Ascending aorta (tissue), 2 donors: ENCODE results near the gene USP12. TPM values are rescaled to one million over a fixed set of nuclear protein-coding genes. Genes with fewer than 3 reads are reported as not detected.

ENCODE experiments used
- DNase-seq, 2 donors: peaks; one replicate each; pipeline ENCODE4 v3.0.0-alpha.2; 2019; ENCODE audit warnings: low spot score in 2 of 2
- H3K27ac ChIP-seq, 2 donors: fragments of 200-600 bp; sonication (generic); one replicate each; pipeline ENCODE4 v1.5.1; 2016 to 2017; ENCODE audit warnings: mild to moderate bottlenecking in 1 of 2
- H3K27me3 ChIP-seq: fragments of 200-600 bp; sonication (generic); one replicate; pipeline ENCODE4 v1.5.1; 2017
- H3K36me3 ChIP-seq, 2 donors: fragments of 200-600 bp; sonication (generic); one replicate each; pipeline ENCODE4 v1.5.1; 2016
- H3K4me1 ChIP-seq, 2 donors: fragments of 200-600 bp; sonication (generic); one replicate each; pipeline ENCODE4 v1.5.1; 2016 to 2017; ENCODE audit warnings: mild to moderate bottlenecking in 1 of 2
- H3K4me3 ChIP-seq, 2 donors: fragments of 200-600 bp; sonication (generic); one replicate each; pipeline ENCODE4 v1.5.1; 2016 to 2017; ENCODE audit warnings: mild to moderate bottlenecking in 1 of 2
- H3K9me3 ChIP-seq, 2 donors: fragments of 200-600 bp; sonication (generic); one replicate each; pipeline ENCODE4 v1.5.1; 2016
- CTCF ChIP-seq, 3 experiments: fragments of 200-600 bp in 2 of 3; fragments of 450-650 bp in 1 of 3; sonication (generic) in 2 of 3; IDR thresholded peaks; one replicate each; pipeline ENCODE4 v1.5.1; 2016 to 2019; ENCODE audit warnings: antibody characterized with exemption in 3 of 3, mild to moderate bottlenecking in 1 of 3, moderate library complexity in 1 of 3
- intact Hi-C: fragments of 100-400 bp; cut with DNase I; formaldehyde crosslinking; loops from one replicate; pipeline ENCODE4 v1.15.1; 2023
- total RNA-seq: library from RNA; depleted of rRNA; stranded (reverse); fragments of >200 nt; gene quantifications from one replicate; pipeline ENCODE4 v1.1.0, GENCODE V29; 2016

Gene USP12
- total RNA-seq, 1 donor from 2014 or later: 8.7 TPM

GRCh38 chr13:27081893-27082679, 89.5 kb downstream of the USP12 start:
- no peaks in the 10 kb centered on the region for H3K27me3 ChIP-seq
- peaks cover 0 to under 1% of the 10 kb centered on the region in 2 donors for H3K4me1 ChIP-seq
- no peak for TF ChIP-seq CTCF (IDR thresholded peaks at IDR 0.05)
- H3K36me3 ChIP-seq: peaks cover 0 to 22% of the 10 kb centered on the region in 2 donors
- no peak overlapping the region for H3K4me3 ChIP-seq
- no peak for DNase-seq
- H3K9me3 ChIP-seq: no peaks in the 10 kb centered on the region
- no peak overlapping the region for H3K27ac ChIP-seq
- intact Hi-C loops: no loop called here

- intact Hi-C loops: no loop called here
Observed at GRCh38 chr13:27080018-27080948, 91.3 kb downstream of the USP12 start.

GRCh38 chr13:27079421-27079958, 92.1 kb downstream of the USP12 start:
- DNase-seq: no peak
- peaks cover 0 to 10% of the 10 kb centered on the region in 2 donors for H3K36me3 ChIP-seq
- H3K4me1 ChIP-seq: peaks cover 0 to 5% of the 10 kb centered on the region in 2 donors
- intact Hi-C loops: no loop called here
- no peaks in the 10 kb centered on the region for H3K27me3 ChIP-seq
- no peak overlapping the region for H3K27ac ChIP-seq
- no peaks in the 10 kb centered on the region for H3K9me3 ChIP-seq
- TF ChIP-seq CTCF (IDR thresholded peaks at IDR 0.05): no peak
- H3K4me3 ChIP-seq: no peak overlapping the region

More at GRCh38 chr13:27080018-27080948, 91.3 kb downstream of the USP12 start:
- DNase-seq: no peak
- Histone ChIP-seq H3K27me3 (no peaks in the 10 kb centered on the region), H3K27ac (no peak overlapping the region), H3K4me3 (no peak overlapping the region), H3K9me3 (no peaks in the 10 kb centered on the region), H3K36me3 (peaks cover 0 to 15% of the 10 kb centered on the region in 2 donors), H3K4me1 (peaks cover 0 to 5% of the 10 kb centered on the region in 2 donors)
- no peak for TF ChIP-seq CTCF (IDR thresholded peaks at IDR 0.05)

GRCh38 chr13:27077451-27077850, 94.2 kb downstream of the USP12 start:
- DNase-seq: no peak
- no peak overlapping the region for H3K27ac ChIP-seq
- H3K4me1 ChIP-seq: peaks cover 0 to 5% of the 10 kb centered on the region in 2 donors
- intact Hi-C loops: no loop called here
- H3K36me3 ChIP-seq: peaks cover 5 to 19% of the 10 kb centered on the region in 2 donors
- H3K4me3 ChIP-seq: no peak overlapping the region
- no peaks in the 10 kb centered on the region for H3K27me3 ChIP-seq
- no peak for TF ChIP-seq CTCF (IDR thresholded peaks at IDR 0.05)
- H3K9me3 ChIP-seq: no peaks in the 10 kb centered on the region

GRCh38 chr13:27076421-27076820, 95.2 kb downstream of the USP12 start:
- Histone ChIP-seq H3K4me3 (no peak overlapping the region), H3K27me3 (no peaks in the 10 kb centered on the region), H3K4me1 (peaks cover 0 to 5% of the 10 kb centered on the region in 2 donors), H3K27ac (no peak overlapping the region), H3K9me3 (no peaks in the 10 kb centered on the region), H3K36me3 (peaks cover 5 to 14% of the 10 kb centered on the region in 2 donors)
- intact Hi-C loops: no loop called here
- no peak for DNase-seq
- no peak for TF ChIP-seq CTCF (IDR thresholded peaks at IDR 0.05)
